HL-60 (cell line): ENCODE measurements around the gene RAD9A.

Experiments
- DNase-seq, 2 experiments: peaks; one replicate each; pipeline ENCODE4 v3.0.0-alpha.2; 2010 to 2020; ENCODE audit warnings: low read depth in 1 of 2, low spot score in 1 of 2
- H3K27ac ChIP-seq: fragments of 250-450 bp; sonication (Bioruptor Pico); replicated peaks from 2 replicates; pipeline ENCODE4 v1.5.1; 2020; ENCODE audit warnings: mild to moderate bottlenecking, moderate library complexity
- H3K27me3 ChIP-seq: fragments of 250-450 bp; sonication (Bioruptor Pico); 2 replicates; pipeline ENCODE4 v1.5.1; 2021; ENCODE audit warnings: mild to moderate bottlenecking, moderate library complexity; ENCODE audit not compliant: insufficient read depth, poor library complexity, severe bottlenecking
- H3K4me3 ChIP-seq: replicated peaks from 2 replicates; pipeline ENCODE4 v1.5.1; 2011; ENCODE audit warnings: mild to moderate bottlenecking, control low read depth, low read length; ENCODE audit not compliant: insufficient read depth
- GABPA ChIP-seq: IDR thresholded peaks from 2 replicates; pipeline ENCODE4 v1.6.1; 2012; ENCODE audit warnings: low read depth
- POLR2AphosphoS5 ChIP-seq: IDR thresholded peaks from 2 replicates; pipeline ENCODE4 v1.6.1; 2012; ENCODE audit warnings: low read depth
- REST ChIP-seq: IDR thresholded peaks from 2 replicates; pipeline ENCODE4 v1.6.1; 2012; ENCODE audit warnings: low read depth; ENCODE audit not compliant: insufficient replicate concordance
- SPI1 ChIP-seq: IDR thresholded peaks from 2 replicates; pipeline ENCODE4 v1.6.1; 2012; ENCODE audit warnings: low read depth, mild to moderate bottlenecking, borderline replicate concordance
- TF ChIP-seq, protein P1 (sequence below): IDR thresholded peaks from one replicate; pipeline ENCODE4 v1.5.1; 2011; ENCODE audit warnings: low read length, control low read depth, inconsistent platforms; ENCODE audit not compliant: insufficient read depth

RAD9A gene

GRCh38 chr11:67369275-67369674 is 22.5 kb upstream of the RAD9A start:
- Histone ChIP-seq H3K27ac (no peak overlapping the region), H3K4me3 (no peak overlapping the region)
- TF ChIP-seq, protein P1, sequence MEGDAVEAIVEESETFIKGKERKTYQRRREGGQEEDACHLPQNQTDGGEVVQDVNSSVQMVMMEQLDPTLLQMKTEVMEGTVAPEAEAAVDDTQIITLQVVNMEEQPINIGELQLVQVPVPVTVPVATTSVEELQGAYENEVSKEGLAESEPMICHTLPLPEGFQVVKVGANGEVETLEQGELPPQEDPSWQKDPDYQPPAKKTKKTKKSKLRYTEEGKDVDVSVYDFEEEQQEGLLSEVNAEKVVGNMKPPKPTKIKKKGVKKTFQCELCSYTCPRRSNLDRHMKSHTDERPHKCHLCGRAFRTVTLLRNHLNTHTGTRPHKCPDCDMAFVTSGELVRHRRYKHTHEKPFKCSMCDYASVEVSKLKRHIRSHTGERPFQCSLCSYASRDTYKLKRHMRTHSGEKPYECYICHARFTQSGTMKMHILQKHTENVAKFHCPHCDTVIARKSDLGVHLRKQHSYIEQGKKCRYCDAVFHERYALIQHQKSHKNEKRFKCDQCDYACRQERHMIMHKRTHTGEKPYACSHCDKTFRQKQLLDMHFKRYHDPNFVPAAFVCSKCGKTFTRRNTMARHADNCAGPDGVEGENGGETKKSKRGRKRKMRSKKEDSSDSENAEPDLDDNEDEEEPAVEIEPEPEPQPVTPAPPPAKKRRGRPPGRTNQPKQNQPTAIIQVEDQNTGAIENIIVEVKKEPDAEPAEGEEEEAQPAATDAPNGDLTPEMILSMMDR = no peak
- TF ChIP-seq POLR2AphosphoS5 = no peak
- no peak for TF ChIP-seq REST
- TF ChIP-seq SPI1 = no peak
- TF ChIP-seq GABPA = no peak

GRCh38 chr11:67369801-67370284 is 21.9 kb upstream of the RAD9A start:
- no peak for DNase-seq
- Histone ChIP-seq H3K27ac (no peak overlapping the region), H3K27me3 (no peaks in the 10 kb centered on the region), H3K4me3 (no peak overlapping the region)
- TF ChIP-seq SPI1 = no peak
- TF ChIP-seq, protein P1 = no peak
- TF ChIP-seq REST = no peak
- no peak for TF ChIP-seq GABPA
- no peak for TF ChIP-seq POLR2AphosphoS5

More at GRCh38 chr11:67369275-67369674, 22.5 kb upstream of the RAD9A start:
- DNase-seq = no peak
- no peaks in the 10 kb centered on the region for H3K27me3 ChIP-seq

DNA sequence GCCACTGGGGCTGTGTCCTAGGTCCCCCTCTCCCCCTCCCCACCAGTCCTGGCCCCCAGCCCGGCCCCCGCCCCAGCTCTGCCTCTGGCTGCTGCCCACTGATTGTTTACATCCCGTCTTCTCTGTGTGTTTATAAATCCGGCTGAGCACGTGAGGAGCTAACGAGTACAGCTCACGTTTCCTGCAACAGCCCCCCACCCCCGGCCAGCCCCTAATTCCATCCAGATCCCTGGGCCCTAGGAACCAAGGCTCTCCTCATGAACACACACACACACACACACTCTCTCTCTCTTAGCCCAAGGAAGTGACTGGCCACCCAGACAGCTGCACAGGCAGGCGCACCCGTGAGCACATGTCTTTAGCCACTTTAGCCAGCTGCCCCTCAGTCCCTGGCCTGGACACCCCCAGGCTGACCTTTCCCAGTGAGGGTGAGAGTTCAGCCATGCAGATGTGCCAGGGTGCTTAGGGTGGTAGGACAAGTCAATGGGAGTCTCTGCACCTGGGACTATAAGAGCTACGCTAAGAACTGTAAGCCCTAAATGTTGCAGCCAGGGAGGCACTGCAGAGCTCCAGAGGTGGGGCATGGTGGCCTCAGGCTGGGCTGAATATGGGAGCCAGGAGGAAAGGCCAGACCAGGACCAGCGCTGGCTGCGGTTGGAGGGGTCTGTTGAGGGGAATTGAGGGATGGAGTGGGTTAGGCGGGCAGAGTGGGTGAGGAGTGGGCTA is 21.3 kb upstream of the RAD9A start:
- H3K27ac ChIP-seq = peak overlapping the region; percentile 92
- DNase-seq = no peak
- no peaks in the 10 kb centered on the region for H3K27me3 ChIP-seq
- TF ChIP-seq GABPA = no peak
- TF ChIP-seq, protein P1 = no peak
- no peak for TF ChIP-seq POLR2AphosphoS5
- TF ChIP-seq SPI1 = no peak
- no peak for TF ChIP-seq REST
- H3K4me3 ChIP-seq = no peak overlapping the region
